A549 (cell line): ENCODE results near the gene ZNF681. TPM values are rescaled to one million over a fixed set of nuclear protein-coding genes. Genes with fewer than 3 reads are reported as not detected.

Experiments used
- ATAC-seq, 2 experiments: fragments of 200-7000 bp in 1 of 2; fragments of >200 bp in 1 of 2; cut with Nextera tagmentation in 1 of 2; cut with Tn5 transposase in 1 of 2; 3 replicates each; pipeline versions ENCODE4 v1.8.0 to v1.9.1; 2018 to 2020; ENCODE audit warnings: mild to moderate bottlenecking in 1 of 2, moderate library complexity in 1 of 2
- CTCF ChIA-PET: fragments of 300-600 bp; sonication (Branson Sonifier 250); formaldehyde crosslinking; extraction: SDS; loops from one replicate; lab custom pipeline; 2021; ENCODE audit warnings: antibody characterized with exemption, inconsistent platforms; lab: Yijun Ruan, JAX
- POLR2A ChIA-PET: fragments of 350-600 bp; formaldehyde crosslinking; extraction: SDS; loops from one replicate; lab custom pipeline; 2021; ENCODE audit warnings: antibody characterized with exemption, inconsistent platforms; lab: Yijun Ruan, JAX
- DNase-seq, 2 experiments: peaks; one replicate each; pipeline versions ENCODE4 v3.0.0 to v3.0.0-alpha.2; 2011 to 2016; ENCODE audit warnings: low read depth in 1 of 2, low spot score in 1 of 2
- FAIRE-seq: peaks from 2 replicates; lab custom pipeline; 2011; peaks lifted over from hg19 to GRCh38; lab: Jason Lieb, UNC
- H3K27ac ChIP-seq, 2 experiments: fragments of >200 bp; sonication (Bioruptor Twin); formaldehyde crosslinking; 3 replicates each; pipeline ENCODE4 v1.5.1; 2016 to 2017
- H3K4me1 ChIP-seq: fragments of >200 bp; sonication (Bioruptor Twin); formaldehyde crosslinking; 3 replicates; pipeline ENCODE4 v1.6.1; 2016
- H3K4me2 ChIP-seq: fragments of >200 bp; sonication (Bioruptor Twin); formaldehyde crosslinking; 3 replicates; pipeline ENCODE4 v1.6.1; 2016
- H3K4me3 ChIP-seq: fragments of >200 bp; sonication (Bioruptor Twin); formaldehyde crosslinking; 3 replicates; pipeline ENCODE4 v1.5.1; 2016
- H3K9me3 ChIP-seq: fragments of >200 bp; sonication (Bioruptor Twin); formaldehyde crosslinking; 3 replicates; pipeline ENCODE4 v1.6.1; 2016
- CBX8 ChIP-seq: fragments of 200-600 bp; sonication (generic); IDR thresholded peaks from 2 replicates; pipeline ENCODE4 v1.6.1; 2016
- CEBPB ChIP-seq, 2 experiments: fragments of >200 bp in 1 of 2; sonication (Bioruptor Twin) in 1 of 2; formaldehyde crosslinking in 1 of 2; IDR thresholded peaks; 2 replicates each; pipeline ENCODE4 v1.6.1; 2012 to 2016
- E2F6 ChIP-seq: IDR thresholded peaks from 2 replicates; pipeline ENCODE4 v1.6.1; 2012; ENCODE audit warnings: low read depth, borderline replicate concordance
- ELK1 ChIP-seq: fragments of 150-350 bp; IDR thresholded peaks from 2 replicates; pipeline ENCODE4 v1.6.1; 2014; ENCODE audit warnings: low read depth, mild to moderate bottlenecking, low read length
- ESRRA ChIP-seq: fragments of 150-350 bp; IDR thresholded peaks from 2 replicates; pipeline ENCODE4 v1.6.1; 2014; ENCODE audit warnings: mild to moderate bottlenecking, low read length, borderline replicate concordance
- FOSB ChIP-seq: fragments of 250-450 bp; sonication (Bioruptor Pico); IDR thresholded peaks from 2 replicates; pipeline ENCODE4 v1.5.0; 2020; ENCODE audit warnings: mild to moderate bottlenecking, moderate library complexity
- FOSL2 ChIP-seq, 2 experiments: fragments of 450-650 bp in 1 of 2; fragments of >200 bp in 1 of 2; sonication (Bioruptor Twin) in 1 of 2; formaldehyde crosslinking; IDR thresholded peaks; 2 replicates each; pipeline versions ENCODE4 v1.5.0 to v1.6.1; 2016 to 2020; ENCODE audit warnings: mild to moderate bottlenecking in 1 of 2, moderate library complexity in 1 of 2
- FOXS1 ChIP-seq: fragments of 250-450 bp; sonication (Bioruptor Pico); IDR thresholded peaks from 2 replicates; pipeline ENCODE4 v1.5.0; 2020; ENCODE audit warnings: mild to moderate bottlenecking, moderate library complexity
- GATA3 ChIP-seq: IDR thresholded peaks from 2 replicates; pipeline ENCODE4 v1.6.1; 2012; ENCODE audit warnings: borderline replicate concordance
- HDAC2 ChIP-seq: fragments of 200-600 bp; sonication (generic); IDR thresholded peaks from 2 replicates; pipeline ENCODE4 v1.6.1; 2016
- HMGXB4 ChIP-seq: fragments of 250-450 bp; sonication (Bioruptor Pico); IDR thresholded peaks from 2 replicates; pipeline ENCODE4 v1.5.0; 2021; ENCODE audit warnings: mild to moderate bottlenecking, moderate library complexity, borderline replicate concordance
- HOXA7 ChIP-seq: fragments of 250-450 bp; sonication (Bioruptor Pico); IDR thresholded peaks from 2 replicates; pipeline ENCODE4 v1.5.0; 2020; ENCODE audit warnings: mild to moderate bottlenecking, moderate library complexity
- HOXB5 ChIP-seq: fragments of 250-450 bp; sonication (Bioruptor Pico); IDR thresholded peaks from 2 replicates; pipeline ENCODE4 v1.5.0; 2020; ENCODE audit warnings: mild to moderate bottlenecking, moderate library complexity
- JUNB ChIP-seq: fragments of >200 bp; sonication (Bioruptor Twin); formaldehyde crosslinking; IDR thresholded peaks from 2 replicates; pipeline ENCODE4 v1.6.1; 2016
- MAX ChIP-seq: IDR thresholded peaks from 2 replicates; pipeline ENCODE4 v1.6.1; 2012
- NFE2L2 ChIP-seq: fragments of 150-350 bp; conservative IDR thresholded peaks from 2 replicates; pipeline ENCODE4 v1.6.1; 2014; ENCODE audit warnings: low read length
- NPAS2 ChIP-seq: fragments of 250-450 bp; sonication (Bioruptor Pico); IDR thresholded peaks from 2 replicates; pipeline ENCODE4 v1.8.0; 2022; ENCODE audit warnings: mild to moderate bottlenecking, moderate library complexity, borderline replicate concordance
- PHF8 ChIP-seq: fragments of 200-600 bp; sonication (generic); IDR thresholded peaks from 2 replicates; pipeline ENCODE4 v1.6.1; 2016; ENCODE audit warnings: low read depth, mild to moderate bottlenecking, antibody characterized with exemption, moderate library complexity, borderline replicate concordance
- POLR2A ChIP-seq: IDR thresholded peaks from 2 replicates; pipeline ENCODE4 v1.6.1; 2012; ENCODE audit warnings: mild to moderate bottlenecking, low read length
- REST ChIP-seq: fragments of 200-600 bp; sonication (generic); IDR thresholded peaks from 2 replicates; pipeline ENCODE4 v1.6.1; 2016; ENCODE audit warnings: antibody characterized with exemption, mild to moderate bottlenecking, moderate library complexity
- TFCP2L1 ChIP-seq: fragments of 250-450 bp; sonication (Bioruptor Pico); IDR thresholded peaks from 2 replicates; pipeline ENCODE4 v1.5.0; 2021; ENCODE audit warnings: mild to moderate bottlenecking
- USF2 ChIP-seq: fragments of 450-650 bp; IDR thresholded peaks from 2 replicates; pipeline ENCODE4 v1.6.1; 2014; ENCODE audit warnings: antibody characterized with exemption
- ZFP36 ChIP-seq: fragments of 450-650 bp; IDR thresholded peaks from 2 replicates; pipeline ENCODE4 v1.6.1; 2014; ENCODE audit warnings: borderline replicate concordance; ENCODE audit not compliant: partially characterized antibody
- ZSCAN20 ChIP-seq: fragments of 250-450 bp; sonication (Bioruptor Pico); IDR thresholded peaks from 2 replicates; pipeline ENCODE4 v1.8.0; 2022; ENCODE audit warnings: mild to moderate bottlenecking, moderate library complexity
- WGBS: methylation state at CpG from one replicate; pipeline ENCODE4 v1.1.6; 2017; ENCODE audit errors: missing lambda C conversion rate; 5-methylcytosine and 5-hydroxymethylcytosine counted together
- polyA plus RNA-seq, 4 experiments: library from polyadenylated mRNA; depleted of rRNA in 3 of 4; stranded (reverse); fragments of >200 nt; fragmentation: RNase III in 1 of 4; extraction: RNeasy Plus Mini Kit Qiagen cat#74134 plus additional on column Dnase treatment in 1 of 4; gene quantifications; 2 replicates in 3 of 4; 3 replicates in 1 of 4; pipeline ENCODE4 v1.2.3, GENCODE V29; 2011 to 2017

Gene ZNF681
- polyA plus RNA-seq, 2 of the 4 experiments (the other 2 are of a cell fraction) = 0.01 to 0.03 TPM

GRCh38 chr19:23799321-23799720 is 40.6 kb upstream of the ZNF681 start:
- POLR2A ChIA-PET = no interaction called here
- CTCF ChIA-PET = no interaction called here
- DNase-seq (no peak), FAIRE-seq (no peak), ATAC-seq (no peak)
- Histone ChIP-seq H3K4me3 (no peak overlapping the region), H3K4me2 (no peak overlapping the region), H3K27ac (no peak overlapping the region), H3K4me1 (no peaks in the 10 kb centered on the region), H3K9me3 (peaks cover 14% of the 10 kb centered on the region)
- 10% methylated on average over 3 of the region's 5 CpGs for WGBS
- TF ChIP-seq ESRRA (no peak), ELK1 (no peak), FOSL2 (IDR thresholded peaks at IDR 0.05) (no peak), FOSL2 (CRISPR knock-in tag; IDR thresholded peaks at IDR 0.05) (no peak), HOXB5 (CRISPR knock-in tag) (no peak), CEBPB (IDR thresholded peaks at IDR 0.05) (no peak), USF2 (no peak), POLR2A (no peak), HOXA7 (CRISPR knock-in tag) (no peak), E2F6 (no peak), NFE2L2 (no peak), JUNB (no peak)

DNA sequence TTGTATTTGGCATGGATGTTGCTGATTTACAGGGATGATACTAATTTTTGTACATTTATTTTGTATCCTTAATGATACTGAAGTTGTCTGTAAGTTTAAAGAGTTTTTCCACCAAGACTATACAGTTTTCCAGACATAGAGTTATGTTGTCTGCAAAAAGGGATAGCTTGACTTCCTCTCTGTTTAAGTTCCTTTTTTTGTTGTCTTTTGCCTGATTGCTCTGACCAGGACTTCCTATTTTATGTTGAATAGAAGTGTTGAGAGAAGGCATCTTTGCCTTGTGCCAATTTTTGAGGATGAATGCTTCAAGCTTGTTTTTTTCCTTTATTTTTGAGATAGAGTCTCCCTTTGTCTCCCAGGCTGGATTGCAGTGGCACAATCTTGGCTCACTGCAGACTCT is 36.8 kb upstream of the ZNF681 start:
- no peak for DNase-seq
- H3K4me1 ChIP-seq = no peaks in the 10 kb centered on the region
- H3K9me3 ChIP-seq = peaks cover 17% of the 10 kb centered on the region
- POLR2A ChIA-PET = no interaction called here
- TF ChIP-seq FOXS1 (CRISPR knock-in tag) (no peak), GATA3 (no peak), TFCP2L1 (no peak), ZSCAN20 (no peak), FOSB (CRISPR knock-in tag) (no peak), REST (no peak), CBX8 (no peak), HMGXB4 (CRISPR knock-in tag) (no peak), USF2 (no peak), HDAC2 (no peak), HOXB5 (CRISPR knock-in tag) (no peak), POLR2A (no peak), ZFP36 (no peak), NPAS2 (CRISPR knock-in tag) (no peak), MAX (no peak), PHF8 (no peak)
- TF ChIP-seq, all 56 proteins: peak for 0
- ATAC-seq (no peak), FAIRE-seq (no peak)
- no peak overlapping the region for H3K4me3 ChIP-seq
- CTCF ChIA-PET = interaction anchor here (0.6 kb wide), 1 partner anchor 323 kb away, joined by 3 read pairs; no protein-coding TSS in a partner anchor
- no peak overlapping the region for H3K4me2 ChIP-seq
- H3K27ac ChIP-seq = no peak overlapping the region
